GM18870 (cell line): ENCODE results near the gene WWOX.

Experiments
- ATAC-seq: cut with Tn5 transposase; IDR thresholded peaks from one replicate; pipeline ENCODE4 v1.9.1; 2021; ENCODE audit warnings: moderate library complexity; ENCODE audit not compliant: unreplicated experiment

WWOX gene

GRCh38 chr16:78485188-78485916, 385.9 kb downstream of the WWOX start:
- no peak for ATAC-seq

GRCh38 chr16:78485917-78486257, 386.4 kb downstream of the WWOX start:
- ATAC-seq = no peak

- ATAC-seq = no peak
Observed at GRCh38 chr16:78487471-78487870, 388.0 kb downstream of the WWOX start.

- no peak for ATAC-seq
Observed at GRCh38 chr16:78489072-78489471, 389.6 kb downstream of the WWOX start.

GRCh38 chr16:78489631-78490030, 390.2 kb downstream of the WWOX start:
- no peak for ATAC-seq

GRCh38 chr16:78490431-78490830, 391.0 kb downstream of the WWOX start:
- ATAC-seq = no peak

- no peak for ATAC-seq
Observed at GRCh38 chr16:78490847-78491246, 391.4 kb downstream of the WWOX start.

GRCh38 chr16:78493573-78493972, 394.1 kb downstream of the WWOX start:
- ATAC-seq = no peak

- no peak for ATAC-seq
Observed at GRCh38 chr16:78494105-78494504, 394.7 kb downstream of the WWOX start.

GRCh38 chr16:78494674-78495073, 395.2 kb downstream of the WWOX start:
- no peak for ATAC-seq

GRCh38 chr16:78496189-78496588, 396.7 kb downstream of the WWOX start:
- ATAC-seq = no peak

GRCh38 chr16:78499399-78499798, 399.9 kb downstream of the WWOX start:
- no peak for ATAC-seq

- ATAC-seq = no peak
Observed at GRCh38 chr16:78500659-78501270, 401.3 kb downstream of the WWOX start.

- ATAC-seq = no peak
Observed at GRCh38 chr16:78501744-78502143, 402.3 kb downstream of the WWOX start.

GRCh38 chr16:78502812-78503350, 403.4 kb downstream of the WWOX start:
- ATAC-seq = no peak

- ATAC-seq = no peak
Observed at GRCh38 chr16:78503602-78504001, 404.1 kb downstream of the WWOX start.

- no peak for ATAC-seq
Observed at GRCh38 chr16:78504401-78504851, 405.0 kb downstream of the WWOX start.

GRCh38 chr16:78505036-78505435, 405.6 kb downstream of the WWOX start:
- no peak for ATAC-seq

- ATAC-seq = no peak
Observed at GRCh38 chr16:78505544-78506366, 406.3 kb downstream of the WWOX start.

- ATAC-seq = no peak
Observed at GRCh38 chr16:78506367-78507193, 407.1 kb downstream of the WWOX start.

GRCh38 chr16:78507576-78507975, 408.1 kb downstream of the WWOX start:
- no peak for ATAC-seq
